Stimulated activated CD4-positive, alpha-beta T cell treated with anti-CD3 and anti-CD28 coated beads, Interleukin-2, amount 100 ng/mL, for 48 hours (primary cell): ENCODE results near the gene TAX1BP3.

Experiments
- DNase-seq, 2 donors: peaks; one replicate each; pipeline ENCODE4 v3.0.0-alpha.2; 2020

The TAX1BP3 gene

GRCh38 chr17:3622977-3623594 lies 45.3 kb downstream of the TAX1BP3 start:
- DNase-seq, result no peak

- no peak for DNase-seq
Measured at GRCh38 chr17:3621146-3621720, 47.1 kb downstream of the TAX1BP3 start.

- no peak for DNase-seq
Measured at GRCh38 chr17:3615160-3615870, 53.1 kb downstream of the TAX1BP3 start.

GRCh38 chr17:3613124-3613523 lies 55.3 kb downstream of the TAX1BP3 start:
- DNase-seq, result no peak
